Neuronal stem cell (in vitro differentiated cells): ENCODE measurements around the gene PSMD6.
A peak's percentile ranks its signal among the peaks of the same experiment; 100 is the strongest.

ENCODE experiments used
- DNase-seq: peaks from one replicate; pipeline ENCODE4 v3.0.0-alpha.2; 2013; ENCODE audit warnings: low spot score
- H2AFZ ChIP-seq: one replicate; pipeline ENCODE4 v1.6.1; 2013; ENCODE audit warnings: mild to moderate bottlenecking, low read length, inconsistent platforms
- H2AK5ac ChIP-seq: 2 replicates; pipeline ENCODE4 v1.6.1; 2013; ENCODE audit warnings: low read depth, mild to moderate bottlenecking, inconsistent platforms, low read length, moderate library complexity, mixed read lengths
- H2BK120ac ChIP-seq: 2 replicates; pipeline ENCODE4 v1.6.1; 2013; ENCODE audit warnings: low read depth, mild to moderate bottlenecking, inconsistent platforms, low read length, moderate library complexity, mixed read lengths
- H2BK12ac ChIP-seq: one replicate; pipeline ENCODE4 v1.6.1; 2013; ENCODE audit warnings: low read length, inconsistent platforms
- H2BK15ac ChIP-seq: 2 replicates; pipeline ENCODE4 v1.6.1; 2013; ENCODE audit warnings: mild to moderate bottlenecking, low read length, inconsistent platforms, mixed read lengths
- H2BK5ac ChIP-seq: one replicate; pipeline ENCODE4 v1.6.1; 2013; ENCODE audit warnings: inconsistent platforms, mild to moderate bottlenecking, low read length, moderate library complexity
- H3K14ac ChIP-seq: one replicate; pipeline ENCODE4 v1.6.1; 2013; ENCODE audit warnings: low read length, inconsistent platforms
- H3K18ac ChIP-seq: 2 replicates; pipeline ENCODE4 v1.6.1; 2013; ENCODE audit warnings: low read length, inconsistent platforms
- H3K23ac ChIP-seq: 2 replicates; pipeline ENCODE4 v1.6.1; 2013; ENCODE audit warnings: low read depth, mild to moderate bottlenecking, mixed read lengths, low read length, inconsistent platforms; ENCODE audit not compliant: poor library complexity
- H3K27ac ChIP-seq: replicated peaks from 3 replicates; pipeline ENCODE4 v1.5.1; 2013; ENCODE audit warnings: low read length, inconsistent platforms
- H3K27me3 ChIP-seq, 3 experiments: 2 replicates each; pipeline ENCODE4 v1.6.1; 2013; ENCODE audit warnings: low read length in 3 of 3, mild to moderate bottlenecking in 2 of 3, inconsistent platforms in 1 of 3, low read depth in 1 of 3, mixed read lengths in 1 of 3, moderate library complexity in 1 of 3; ENCODE audit not compliant: control insufficient read depth in 3 of 3, insufficient read depth in 3 of 3
- H3K36me3 ChIP-seq, 2 donors: replicated peaks in 1 of 2; 2 replicates each; pipeline ENCODE4 v1.6.1; 2013; ENCODE audit warnings: low read length in 2 of 2; ENCODE audit not compliant: control insufficient read depth in 2 of 2, insufficient read depth in 2 of 2
- H3K4ac ChIP-seq: 2 replicates; pipeline ENCODE4 v1.6.1; 2013; ENCODE audit warnings: inconsistent platforms, mild to moderate bottlenecking, low read length, moderate library complexity
- H3K4me1 ChIP-seq, 2 donors: 1 replicate in 1 of 2; 2 replicates in 1 of 2; pipeline ENCODE4 v1.6.1; 2013; ENCODE audit warnings: low read length in 2 of 2, low read depth in 1 of 2; ENCODE audit not compliant: control insufficient read depth in 2 of 2, insufficient read depth in 1 of 2
- H3K4me2 ChIP-seq: one replicate; pipeline ENCODE4 v1.6.1; 2013; ENCODE audit warnings: mild to moderate bottlenecking, low read length, inconsistent platforms; ENCODE audit not compliant: insufficient read depth, poor library complexity, severe bottlenecking
- H3K4me3 ChIP-seq, 2 donors: 2 replicates each; pipeline ENCODE4 v1.5.1; 2013; ENCODE audit warnings: low read length in 2 of 2, mild to moderate bottlenecking in 2 of 2, inconsistent platforms in 1 of 2, moderate library complexity in 1 of 2
- H3K79me1 ChIP-seq: one replicate; pipeline ENCODE4 v1.6.1; 2013; ENCODE audit warnings: low read depth, mild to moderate bottlenecking, inconsistent platforms, low read length, moderate library complexity
- H3K9ac ChIP-seq: one replicate; pipeline ENCODE4 v1.6.1; 2013; ENCODE audit warnings: mild to moderate bottlenecking, low read depth, low read length, inconsistent platforms; ENCODE audit not compliant: poor library complexity
- H3K9me3 ChIP-seq, 2 donors: replicated peaks in 1 of 2; 2 replicates each; pipeline versions ENCODE3 to v1.6.1; 2013; ENCODE audit warnings: low read length in 2 of 2, mild to moderate bottlenecking in 2 of 2, inconsistent platforms in 1 of 2, low read depth in 1 of 2, mixed read lengths in 1 of 2, moderate library complexity in 1 of 2; ENCODE audit not compliant: control insufficient read depth in 2 of 2, insufficient read depth in 1 of 2
- H4K8ac ChIP-seq: one replicate; pipeline ENCODE4 v1.6.1; 2013; ENCODE audit warnings: low read depth, mild to moderate bottlenecking, inconsistent platforms, low read length, moderate library complexity
- H4K91ac ChIP-seq: one replicate; pipeline ENCODE4 v1.6.1; 2013; ENCODE audit warnings: low read length, low read depth, mild to moderate bottlenecking, inconsistent platforms; ENCODE audit not compliant: poor library complexity
- WGBS, 2 donors: extraction: QIAGEN DNeasy Blood & Tissue Kit; methylation state at CpG; one replicate each; pipeline ENCODE4 v1.1.7; 2013; ENCODE audit warnings: missing lambda C conversion rate in 2 of 2, mixed read lengths in 1 of 2; ENCODE audit not compliant: insufficient read length in 2 of 2, insufficient replicate concordance in 1 of 2; ENCODE audit errors: extremely low coverage in 2 of 2; 5-methylcytosine and 5-hydroxymethylcytosine counted together

PSMD6 gene

GRCh38 chr3:64027658-64028057 is 4.4 kb upstream of the PSMD6 start:
- Histone ChIP-seq H3K79me1 (peaks cover 2% of the 10 kb centered on the region), H2BK12ac (no peak overlapping the region), H3K9ac (no peak overlapping the region), H2AFZ (peak overlapping the region; percentile 54), H3K27ac (no peak overlapping the region), H3K4ac (no peak overlapping the region), H3K23ac (no peak overlapping the region), H2BK120ac (no peak overlapping the region), H2BK5ac (no peak overlapping the region), H3K14ac (no peak overlapping the region), H2AK5ac (no peak overlapping the region), H3K9me3 (peaks cover 0 to 6% of the 10 kb centered on the region in 2 donors), H3K4me2 (no peak overlapping the region), H3K36me3 (no peaks in the 10 kb centered on the region), H3K27me3 (no peaks in the 10 kb centered on the region), H4K8ac (no peak overlapping the region), H4K91ac (no peak overlapping the region), H3K4me3 (no peak overlapping the region), H3K4me1 (peaks cover 1 to 4% of the 10 kb centered on the region in 2 donors), H2BK15ac (no peak overlapping the region), H3K18ac (no peak overlapping the region)
- no CpG with 5 or more reads among the region's 8 CpGs for WGBS, 2 donors
- DNase-seq: no peak

GRCh38 chr3:64026346-64026745 is 3.1 kb upstream of the PSMD6 start:
- no peak overlapping the region for H4K91ac ChIP-seq
- no peak overlapping the region for H3K14ac ChIP-seq
- no peak overlapping the region for H3K4me3 ChIP-seq
- no peak overlapping the region for H2AK5ac ChIP-seq
- peaks cover 0 to 12% of the 10 kb centered on the region in 2 donors for H3K36me3 ChIP-seq
- H3K9me3 ChIP-seq: no peaks in the 10 kb centered on the region
- no peak overlapping the region for H2BK5ac ChIP-seq
- no peak overlapping the region for H2BK12ac ChIP-seq
- DNase-seq: no peak
- no peak overlapping the region for H3K23ac ChIP-seq
- no peak overlapping the region for H3K27ac ChIP-seq
- H3K4me1 ChIP-seq: peaks cover 6 to 10% of the 10 kb centered on the region in 2 donors
- no peak overlapping the region for H4K8ac ChIP-seq
- no peak overlapping the region for H2BK120ac ChIP-seq
- no peak overlapping the region for H2BK15ac ChIP-seq
- H3K27me3 ChIP-seq: no peaks in the 10 kb centered on the region
- H3K79me1 ChIP-seq: peaks cover 2% of the 10 kb centered on the region
- H3K4me2 ChIP-seq: no peak overlapping the region
- no peak overlapping the region for H3K4ac ChIP-seq
- no peak overlapping the region for H2AFZ ChIP-seq
- no peak overlapping the region for H3K9ac ChIP-seq
- WGBS, 2 donors: no CpG with 5 or more reads among the region's 2 CpGs
- no peak overlapping the region for H3K18ac ChIP-seq

- no CpG with 5 or more reads among the region's 5 CpGs for WGBS, 2 donors
- Histone ChIP-seq H3K27me3 (no peaks in the 10 kb centered on the region), H3K4ac (no peak overlapping the region), H2BK12ac (no peak overlapping the region), H4K8ac (no peak overlapping the region), H3K9ac (no peak overlapping the region), H4K91ac (no peak overlapping the region), H2AFZ (peak overlapping the region; percentile 87), H2BK120ac (no peak overlapping the region), H3K23ac (no peak overlapping the region), H3K18ac (no peak overlapping the region), H2BK5ac (no peak overlapping the region), H3K36me3 (peaks cover 4 to 37% of the 10 kb centered on the region in 2 donors), H3K79me1 (peaks cover 2% of the 10 kb centered on the region), H2BK15ac (no peak overlapping the region), H3K4me2 (no peak overlapping the region), H2AK5ac (no peak overlapping the region), H3K9me3 (no peaks in the 10 kb centered on the region), H3K4me3 (peak overlapping the region in 1 of 2 donors; percentile 94), H3K14ac (no peak overlapping the region), H3K4me1 (peaks cover 5 to 10% of the 10 kb centered on the region in 2 donors), H3K27ac (no peak overlapping the region)
- no peak for DNase-seq
Observed at GRCh38 chr3:64023861-64024223, 548 bp upstream of the PSMD6 start.

GRCh38 chr3:64022451-64023186 is 675 bp downstream of the PSMD6 start:
- peak overlapping the region; percentile 98 for H3K23ac ChIP-seq
- no CpG with 5 or more reads among the region's 24 CpGs for WGBS, 2 donors
- no peak overlapping the region for H4K8ac ChIP-seq
- DNase-seq: no peak
- peak overlapping the region; percentile 88 for H2BK5ac ChIP-seq
- H3K4me1 ChIP-seq: peaks cover 5 to 10% of the 10 kb centered on the region in 2 donors
- no peaks in the 10 kb centered on the region for H3K27me3 ChIP-seq
- no peak overlapping the region for H2BK12ac ChIP-seq
- no peak overlapping the region for H3K4ac ChIP-seq
- no peak overlapping the region for H3K9ac ChIP-seq
- no peak overlapping the region for H3K14ac ChIP-seq
- no peak overlapping the region for H3K18ac ChIP-seq
- peak overlapping the region; percentile 94 for H3K4me3 ChIP-seq
- no peak overlapping the region for H3K27ac ChIP-seq
- H4K91ac ChIP-seq: no peak overlapping the region
- peaks cover 8 to 49% of the 10 kb centered on the region in 2 donors for H3K36me3 ChIP-seq
- H2AFZ ChIP-seq: peak overlapping the region; percentile 87
- no peak overlapping the region for H2BK120ac ChIP-seq
- no peaks in the 10 kb centered on the region for H3K9me3 ChIP-seq
- no peak overlapping the region for H2BK15ac ChIP-seq
- peak overlapping the region; percentile 57 for H2AK5ac ChIP-seq
- peaks cover 2% of the 10 kb centered on the region for H3K79me1 ChIP-seq
- H3K4me2 ChIP-seq: peak overlapping the region; percentile 65
